Measurements from ENCODE around the gene CYP1A2. TPM values are rescaled to one million over a fixed set of nuclear protein-coding genes. Genes with fewer than 3 reads are reported as not detected.

CYP1A2 gene
- total and polyA plus RNA-seq, 9 of the 15 experiments (the other 6 are each of a cell fraction or from before 2014, with no cell fraction given), result not detected

- TF ChIP-seq POLR2B (IDR thresholded peaks at IDR 0.05; ENCODE audit: low read depth, partially characterized antibody) (no peak), ZNF444 (CRISPR knock-in tag; IDR thresholded peaks at IDR 0.05) (no peak), HIVEP1 (CRISPR knock-in tag; IDR thresholded peaks at IDR 0.05) (no peak), HDGF (IDR thresholded peaks at IDR 0.05) (no peak), SUPT5H (IDR thresholded peaks at IDR 0.05) (no peak)
These were observed 46.3 kb downstream of the CYP1A2 start (continued) for GRCh38 chr15:74794970-74795349.

GRCh38 chr15:74795966-74796625 lies 47.5 kb downstream of the CYP1A2 start:
- H3K4me2 ChIP-seq (ENCODE audit: insufficient read depth, low read length), result no peak overlapping the region
- peaks cover 0 to 35% of the 10 kb centered on the region in 2 experiments; a peak in 3 of 5 replicates for H3K4me1 ChIP-seq (replicated peaks in 1 of 2; ENCODE audit: control insufficient read depth in 2 of 2, insufficient read depth in 2 of 2, low read length in 2 of 2)
- ATAC-seq (no peak), DNase-seq (ENCODE audit: extremely low read depth in 1 of 4, low spot score in 3 of 4) (no peak), FAIRE-seq (no peak)
- no peak overlapping the region for H3K4me3 ChIP-seq
- ChIA-PET CTCF (ENCODE audit: low intra/inter-chr PET ratio) (interaction anchor here (0.6 kb wide), 1 partner anchor 16 kb away, joined by 3 read pairs; no protein-coding TSS in a partner anchor), POLR2A (interaction anchor here (0.8 to 1.2 kb wide), 2 partner anchors 7 to 110 kb away, joined by 3 to 4 read pairs; partner anchors contain the start of gene FAM219B)
- H3K27me3 ChIP-seq (ENCODE audit: control insufficient read depth in 2 of 2, insufficient read depth in 2 of 2, low read length in 2 of 2), result no peaks in the 10 kb centered on the region
- peaks cover 10% of the 10 kb centered on the region for H3K9me1 ChIP-seq (ENCODE audit: control insufficient read depth, insufficient read depth, low read length)
- intact Hi-C loops (cut with micrococcal nuclease), result no loop called here
- no peaks in the 10 kb centered on the region for H3K9me3 ChIP-seq (replicated peaks; ENCODE audit: control insufficient read depth, insufficient read depth, low read depth, low read length)
- in situ Hi-C loops (cut with MboI), result no loop called here
- peaks cover 21% of the 10 kb centered on the region for H4K20me1 ChIP-seq (replicated peaks; ENCODE audit: control insufficient read depth, insufficient read depth, low read length)
- peaks cover 22% of the 10 kb centered on the region for H3K79me2 ChIP-seq (ENCODE audit: control insufficient read depth, insufficient read depth, low read length)
- TF ChIP-seq ZNF121 (CRISPR knock-in tag; conservative IDR thresholded peaks at IDR 0.05), result peak; percentile 61
- TF ChIP-seq ELK1 (CRISPR knock-in tag; IDR thresholded peaks at IDR 0.05), result no peak
- TF ChIP-seq ZNF830 (CRISPR knock-in tag; IDR thresholded peaks at IDR 0.05), result no peak
- TF ChIP-seq NONO (IDR thresholded peaks at IDR 0.05; ENCODE audit: low read depth in 2 of 2, low read length in 1 of 2), result no peak
- TF ChIP-seq PURB (CRISPR knock-in tag; IDR thresholded peaks at IDR 0.05; ENCODE audit: low read depth), result no peak
- TF ChIP-seq ARHGAP35 (IDR thresholded peaks at IDR 0.05; ENCODE audit: partially characterized antibody), result no peak
- 83% methylated on average over 12 of the region's 14 CpGs for WGBS (ENCODE audit: insufficient coverage, low coverage, missing lambda C conversion rate)
- BruUV-seq (replicated peaks), result no TSS peak
- no peak overlapping the region for H3K27ac ChIP-seq (ENCODE audit: extremely low read depth, low read depth, low read length)
- no peak overlapping the region for H3K9ac ChIP-seq (ENCODE audit: insufficient read depth in 1 of 2, low read depth in 2 of 2, low read length in 2 of 2)
- H2AFZ ChIP-seq (ENCODE audit: low read depth, low read length), result no peak overlapping the region
- H3K36me3 ChIP-seq (ENCODE audit: control insufficient read depth, insufficient read depth, low read length), result peaks cover 63% of the 10 kb centered on the region; the same call in 2 of the 3 replicates

All from K562 (cell line).